Activated CD8-positive, alpha-beta T cell treated with anti-CD3 and anti-CD28 coated beads, Interleukin-2, amount 10 ng/mL, durations not matched to agents 7 days and 5 days (primary cell): Measurements from ENCODE around the gene TMEM175. TPM values are rescaled to one million over a fixed set of nuclear protein-coding genes. Genes with fewer than 3 reads are reported as not detected.
"Not testable (repeated sequence)": the region's sequence is repeated elsewhere in the genome, so short reads cannot be mapped to it uniquely, and the experiment has no call there.

Source experiments
- ATAC-seq: fragments of 150-1000 bp; cut with Tn5 transposase; one replicate; pipeline ENCODE4 v1.10.0; 2021; ENCODE audit warnings: moderate library complexity
- CTCF ChIA-PET: fragments of 350-600 bp; sonication (Branson Sonifier 250); formaldehyde crosslinking; loops from one replicate; lab custom pipeline; 2021; ENCODE audit warnings: antibody characterized with exemption; lab: Charles Lee
- POLR2A ChIA-PET: fragments of 350-600 bp; sonication (Branson Sonifier 250); formaldehyde crosslinking; loops from one replicate; lab custom pipeline; 2021; ENCODE audit warnings: antibody characterized with exemption; lab: Charles Lee
- DNase-seq: peaks from one replicate; pipeline ENCODE4 v3.0.0-alpha.2; 2020
- H3K27ac Mint-ChIP-seq: one replicate; pipeline ENCODE4 v1.8.0; 2021; ENCODE audit warnings: mild to moderate bottlenecking, mixed read lengths
- H3K27me3 Mint-ChIP-seq: one replicate; pipeline ENCODE4 v1.8.0; 2021; ENCODE audit warnings: low read depth, mixed read lengths
- H3K36me3 Mint-ChIP-seq: one replicate; pipeline ENCODE4 v1.8.0; 2021; ENCODE audit warnings: low read depth, mixed read lengths
- H3K4me1 Mint-ChIP-seq: one replicate; pipeline ENCODE4 v1.8.0; 2021; ENCODE audit warnings: low read depth, mixed read lengths
- H3K4me3 Mint-ChIP-seq: one replicate; pipeline ENCODE4 v1.8.0; 2021; ENCODE audit warnings: mild to moderate bottlenecking, mixed read lengths
- H3K9me3 Mint-ChIP-seq: one replicate; pipeline ENCODE4 v1.8.0; 2022; ENCODE audit warnings: mixed read lengths; ENCODE audit not compliant: insufficient read depth
- total RNA-seq, 2 experiments: library from RNA; stranded (reverse); gene quantifications; one replicate each; pipeline ENCODE4 v1.2.3, GENCODE V29; 2021

Gene TMEM175
- total RNA-seq, 2 experiments from 2014 or later, result 27.2 to 30.1 TPM

DNA sequence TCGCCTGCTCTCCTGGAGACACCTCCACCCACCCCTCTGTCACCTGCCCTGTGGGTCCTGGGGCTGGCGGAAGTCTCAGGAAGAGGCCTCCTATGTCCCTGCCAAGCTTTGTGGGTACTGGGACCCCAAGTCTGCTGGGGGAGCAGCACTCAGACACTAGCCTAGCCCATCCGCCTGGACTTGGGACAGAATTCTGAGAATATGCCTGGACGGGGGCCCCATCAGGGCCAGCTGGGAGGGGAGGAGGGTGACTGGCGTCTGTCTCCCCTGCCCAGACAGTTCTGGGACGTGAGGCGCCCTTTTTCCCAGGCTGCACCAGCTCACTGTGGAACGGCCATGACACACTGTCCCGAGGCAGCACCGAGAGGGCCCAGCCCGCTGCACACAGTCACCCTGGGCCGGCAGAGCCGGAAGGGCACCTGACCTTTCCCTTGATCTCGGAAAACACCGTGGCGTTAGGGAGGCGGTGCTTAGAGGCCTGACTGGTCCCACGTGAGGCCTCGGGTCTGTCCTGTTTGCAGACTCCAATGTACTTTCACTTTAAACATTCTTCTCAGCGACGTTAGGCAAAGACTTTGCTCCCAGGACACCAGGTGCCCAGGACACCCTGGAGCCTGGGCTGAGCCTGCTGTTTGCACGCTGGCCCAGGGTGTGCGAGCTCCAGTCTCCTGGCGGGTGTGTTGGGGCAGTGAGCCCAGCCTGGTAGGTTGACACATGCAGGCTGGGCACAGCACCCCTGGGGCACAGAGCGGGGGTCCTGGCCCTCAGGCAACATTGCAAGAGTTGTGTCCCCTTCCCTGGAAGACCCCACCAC is 60.2 kb downstream of the TMEM175 start:
- ATAC-seq (no peak), DNase-seq (no peak)
- Mint-ChIP-seq H3K4me3 (no peak overlapping the region), H3K27ac (no peak overlapping the region), H3K36me3 (no peaks in the 10 kb centered on the region), H3K9me3 (no peaks in the 10 kb centered on the region), H3K4me1 (peaks cover 7% of the 10 kb centered on the region), H3K27me3 (peaks cover 6% of the 10 kb centered on the region)
- POLR2A ChIA-PET, result no interaction called here
- CTCF ChIA-PET, result no interaction called here

DNA sequence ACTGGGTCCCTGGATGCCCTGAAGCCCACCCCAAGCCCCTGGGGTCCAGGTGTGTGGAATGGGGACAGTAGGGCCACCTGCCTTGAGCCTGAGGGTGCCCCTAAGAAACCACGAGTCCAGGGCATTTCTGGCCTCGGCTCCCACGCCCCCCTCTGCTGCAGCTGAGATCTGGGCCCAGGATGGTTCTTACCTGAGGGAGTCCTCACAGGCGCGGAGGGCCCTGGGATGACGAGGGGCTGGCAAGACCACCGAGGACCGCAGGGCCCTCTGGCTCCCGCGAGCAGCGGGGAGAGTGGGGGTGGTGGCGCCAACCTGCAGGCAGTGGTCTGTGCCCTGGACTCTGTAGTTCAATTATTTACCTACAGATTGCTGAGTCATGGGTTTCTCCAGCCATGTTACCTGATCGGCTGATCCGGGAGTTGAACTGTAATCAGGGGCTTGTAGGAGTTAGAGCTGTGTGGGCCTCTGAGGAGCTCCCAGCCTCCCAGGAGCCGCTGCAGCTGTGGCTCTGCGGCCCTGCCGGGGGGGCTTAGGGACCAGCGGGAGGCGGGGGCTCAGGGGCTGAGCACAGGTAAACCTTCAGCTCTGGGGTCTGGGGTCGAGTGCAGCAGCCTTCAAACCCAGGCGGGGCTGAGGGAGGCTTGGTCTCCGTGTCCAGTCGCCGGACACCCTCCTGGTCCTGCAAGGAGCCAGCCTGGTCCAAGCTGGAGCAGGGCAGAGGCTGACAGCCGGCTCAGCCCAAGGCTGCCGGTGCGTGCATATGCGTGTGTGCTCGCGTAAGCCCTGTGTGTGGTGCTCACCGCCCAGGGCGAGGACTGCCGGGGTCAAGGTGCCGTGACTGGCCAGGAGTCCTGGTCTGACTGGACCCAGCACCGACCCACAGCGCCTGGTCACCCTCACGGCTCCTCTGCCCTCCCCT is 61.1 kb downstream of the TMEM175 start, which contains the start of gene SLC26A1:
TSS of gene SLC26A1 (minus strand) at position 294 of the 919 bp plus-strand sequence. CDS start 1,701 bp downstream, outside the sequence.
- Mint-ChIP-seq H3K9me3 (no peaks in the 10 kb centered on the region), H3K36me3 (no peaks in the 10 kb centered on the region), H3K4me1 (no peaks in the 10 kb centered on the region), H3K4me3 (no peak within 1 kb of the TSS), H3K27ac (no peak within 1 kb of the TSS), H3K27me3 (peaks cover 10% of the 10 kb centered on the region)
- POLR2A ChIA-PET, result no interaction called here
- CTCF ChIA-PET, result no interaction called here
- no peak for ATAC-seq
- no peak for DNase-seq

DNA sequence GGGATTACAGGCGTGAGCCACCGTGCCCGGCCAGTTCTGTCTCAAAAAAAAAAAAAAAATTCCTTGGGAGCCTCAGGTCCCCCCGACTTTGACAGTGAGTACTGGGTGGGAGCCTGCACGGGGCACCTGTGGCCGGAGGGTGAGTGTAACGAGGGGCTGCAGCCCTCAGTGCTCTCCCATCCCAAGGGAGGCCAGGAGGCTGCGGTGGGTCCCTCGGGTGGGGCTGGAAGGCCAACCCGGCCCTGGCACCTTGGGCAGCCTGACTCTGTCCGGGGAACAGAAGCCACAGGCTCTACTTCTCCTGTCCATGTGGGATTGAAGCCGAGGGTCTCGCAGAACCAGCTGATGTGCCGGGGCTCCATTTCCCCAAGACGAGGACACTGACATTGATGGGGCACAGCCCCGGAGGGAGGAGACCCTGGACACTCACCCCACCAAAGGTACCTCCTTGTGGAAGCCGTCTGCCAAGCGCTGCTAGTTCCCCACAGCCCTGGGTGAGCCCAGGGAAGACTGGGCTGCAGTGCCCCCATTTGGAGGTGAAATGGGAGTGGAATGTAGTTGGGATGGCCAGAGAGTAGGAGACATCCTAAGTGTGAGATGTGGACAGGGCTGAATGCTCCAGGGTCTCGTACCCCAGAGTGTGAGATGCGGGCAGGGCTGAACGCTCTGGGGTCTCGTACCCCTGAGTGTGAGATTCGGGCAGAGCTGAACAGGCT is 63.2 kb downstream of the TMEM175 start:
- H3K4me3 Mint-ChIP-seq, result no peak overlapping the region
- no peak for ATAC-seq
- no peak overlapping the region for H3K27ac Mint-ChIP-seq
- H3K27me3 Mint-ChIP-seq, result peaks cover 19% of the 10 kb centered on the region
- no peaks in the 10 kb centered on the region for H3K9me3 Mint-ChIP-seq
- no peaks in the 10 kb centered on the region for H3K36me3 Mint-ChIP-seq
- H3K4me1 Mint-ChIP-seq, result no peaks in the 10 kb centered on the region
- DNase-seq, result no peak
- ChIA-PET POLR2A (no interaction called here), CTCF (no interaction called here)

DNA sequence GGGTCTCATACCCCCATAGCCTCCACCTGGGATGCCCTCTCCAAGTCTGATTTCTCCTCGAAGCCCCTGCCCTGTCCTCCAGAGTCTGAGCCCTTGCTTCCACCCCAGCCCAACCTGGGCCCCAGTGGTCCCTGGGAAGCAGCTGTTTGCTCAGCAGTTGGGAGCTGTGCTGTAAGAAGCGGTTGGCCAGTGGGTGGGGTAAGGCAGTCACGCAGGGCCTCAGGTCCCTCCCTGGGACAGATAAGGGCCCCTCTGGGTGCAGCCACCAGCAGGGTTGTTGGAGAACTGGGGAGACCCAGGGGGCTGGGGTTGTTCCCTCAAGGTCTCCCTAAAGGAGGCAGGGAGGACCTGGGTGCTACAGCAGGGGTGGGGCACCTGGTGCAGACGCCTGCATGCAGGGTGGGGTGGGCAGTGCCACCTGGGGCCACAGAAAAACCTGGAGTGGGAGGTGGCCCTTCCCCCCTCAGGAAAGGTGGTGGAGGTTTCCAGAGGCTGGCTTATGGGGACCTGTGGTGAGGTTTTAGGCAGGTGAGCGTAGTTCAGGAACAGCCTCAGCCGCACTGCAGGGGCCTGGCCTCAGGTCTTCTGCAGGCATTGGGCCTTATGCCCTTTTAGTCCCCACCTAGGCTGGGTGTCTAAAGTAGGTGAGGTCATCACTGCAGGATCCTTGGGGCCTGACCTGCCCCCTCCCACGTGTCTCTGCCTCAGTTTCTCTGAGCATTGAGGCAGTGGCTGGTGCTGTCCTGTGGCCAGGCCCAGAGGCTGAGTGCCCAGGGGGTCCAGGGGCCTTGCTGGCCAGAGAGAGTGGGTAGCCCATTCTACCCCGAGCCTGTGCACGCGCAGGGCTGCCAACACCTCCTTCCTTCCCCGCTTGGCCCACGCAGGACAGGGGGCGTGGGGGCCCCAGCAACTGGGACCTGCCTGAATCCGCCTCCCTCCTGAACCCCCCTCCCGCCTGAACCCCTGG is 64.1 kb downstream of the TMEM175 start:
- ChIA-PET POLR2A (no interaction called here), CTCF (no interaction called here)
- no peaks in the 10 kb centered on the region for H3K36me3 Mint-ChIP-seq
- H3K9me3 Mint-ChIP-seq, result no peaks in the 10 kb centered on the region
- ATAC-seq (no peak), DNase-seq (no peak)
- H3K27me3 Mint-ChIP-seq, result peaks cover 23% of the 10 kb centered on the region
- no peak overlapping the region for H3K4me3 Mint-ChIP-seq
- H3K4me1 Mint-ChIP-seq, result no peaks in the 10 kb centered on the region
- no peak overlapping the region for H3K27ac Mint-ChIP-seq

DNA sequence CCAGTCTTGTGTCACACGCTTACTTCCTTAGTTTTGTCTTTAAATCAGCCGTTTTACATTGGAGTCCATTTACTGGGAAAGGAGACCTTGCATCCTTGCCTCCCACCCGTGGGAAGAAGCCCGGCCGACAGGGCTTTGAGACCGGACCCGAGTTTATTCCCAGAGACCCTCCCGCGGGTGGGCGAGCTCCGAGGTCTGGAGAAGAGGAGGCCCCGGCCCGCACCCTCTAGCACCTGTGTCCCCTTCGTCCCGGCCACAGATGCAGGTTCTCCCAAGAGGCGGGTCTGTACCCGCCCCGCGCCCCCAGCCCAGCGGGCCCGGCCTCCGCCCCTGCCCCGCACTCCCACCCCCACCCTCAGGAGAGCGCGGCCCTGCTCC is 64.7 kb downstream of the TMEM175 start:
- Mint-ChIP-seq H3K36me3 (no peaks in the 10 kb centered on the region), H3K4me3 (no peak overlapping the region), H3K27ac (no peak overlapping the region), H3K4me1 (no peaks in the 10 kb centered on the region), H3K9me3 (no peaks in the 10 kb centered on the region), H3K27me3 (peaks cover 29% of the 10 kb centered on the region)
- CTCF ChIA-PET, result no interaction called here
- POLR2A ChIA-PET, result no interaction called here
- no peak for DNase-seq
- ATAC-seq, result no peak

DNA sequence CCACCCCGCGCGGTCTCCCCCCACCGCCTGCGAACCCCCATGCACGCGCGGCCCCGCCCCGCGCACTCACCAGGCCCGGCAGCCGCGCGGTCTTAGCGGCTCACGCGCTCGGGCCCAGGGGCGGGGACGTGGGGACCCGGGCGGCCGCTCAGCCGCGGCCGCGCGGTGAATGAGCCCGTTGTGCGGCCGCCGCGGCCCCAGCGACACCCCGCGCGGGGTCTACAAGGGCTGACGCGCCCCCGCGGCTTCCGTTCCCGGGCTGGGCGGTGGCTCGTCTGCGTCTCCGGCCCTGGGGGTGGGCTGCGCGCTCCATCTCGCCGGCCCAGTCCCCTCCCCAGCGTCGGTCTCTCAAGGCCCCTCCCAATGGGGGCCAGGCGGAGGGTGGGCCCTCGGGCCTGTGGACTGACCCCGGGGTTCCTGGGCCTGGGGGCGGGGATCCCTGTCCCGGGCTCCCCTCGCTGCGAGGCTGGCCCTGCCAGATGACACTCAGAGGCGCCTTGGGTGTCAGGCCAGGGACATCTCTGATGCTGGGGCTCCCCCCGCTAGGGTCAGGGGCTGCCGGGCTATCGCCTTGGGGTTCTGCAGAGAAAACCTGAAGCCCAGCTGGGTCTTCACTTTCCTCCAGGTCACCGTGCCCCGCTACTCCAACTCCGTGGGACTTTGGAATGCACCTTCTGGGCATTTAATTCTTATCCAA is 65.3 kb downstream of the TMEM175 start:
- CTCF ChIA-PET, result no interaction called here

DNA sequence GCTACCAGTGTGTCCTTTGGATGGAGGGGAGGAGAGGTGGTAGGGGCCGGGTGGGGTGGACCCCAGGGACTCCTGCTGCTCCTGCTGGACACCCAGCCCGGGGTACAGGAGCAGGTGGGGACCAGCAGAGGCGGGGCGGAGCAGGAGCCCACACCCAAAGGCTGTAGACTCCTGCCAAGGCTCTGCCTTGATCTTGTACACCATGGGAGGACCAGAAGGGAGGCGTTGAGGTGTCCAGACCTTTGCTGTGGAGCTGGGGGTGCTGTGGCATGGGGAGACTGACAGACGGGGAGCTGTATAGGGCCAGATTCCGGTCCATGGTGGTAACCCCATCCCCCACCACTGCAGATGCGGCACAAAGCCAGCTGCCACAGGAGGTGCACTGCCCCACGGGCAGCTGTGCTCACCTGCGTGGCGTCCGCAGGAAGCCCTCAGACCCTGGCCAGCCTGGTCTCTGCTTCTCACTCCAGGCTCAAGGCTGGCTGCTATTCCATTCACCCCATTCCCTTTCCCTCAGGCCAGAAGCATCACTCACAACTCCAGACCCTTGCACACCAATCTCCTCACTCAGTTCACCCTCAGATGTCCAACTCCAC is 65.9 kb downstream of the TMEM175 start:
- CTCF ChIA-PET, result interaction anchor here (1.2 kb wide), 1 partner anchor 11 kb away, joined by 3 read pairs; the partner anchor contains the start of gene IDUA
- no peaks in the 10 kb centered on the region for H3K36me3 Mint-ChIP-seq

More for the DNA sequence above, 65.3 kb downstream of the TMEM175 start:
- Mint-ChIP-seq H3K27ac (no peak overlapping the region), H3K9me3 (no peaks in the 10 kb centered on the region), H3K4me3 (no peak overlapping the region), H3K36me3 (no peaks in the 10 kb centered on the region), H3K4me1 (no peaks in the 10 kb centered on the region), H3K27me3 (peaks cover 31% of the 10 kb centered on the region)
- POLR2A ChIA-PET, result no interaction called here
- no peak for DNase-seq
- no peak for ATAC-seq

DNA sequence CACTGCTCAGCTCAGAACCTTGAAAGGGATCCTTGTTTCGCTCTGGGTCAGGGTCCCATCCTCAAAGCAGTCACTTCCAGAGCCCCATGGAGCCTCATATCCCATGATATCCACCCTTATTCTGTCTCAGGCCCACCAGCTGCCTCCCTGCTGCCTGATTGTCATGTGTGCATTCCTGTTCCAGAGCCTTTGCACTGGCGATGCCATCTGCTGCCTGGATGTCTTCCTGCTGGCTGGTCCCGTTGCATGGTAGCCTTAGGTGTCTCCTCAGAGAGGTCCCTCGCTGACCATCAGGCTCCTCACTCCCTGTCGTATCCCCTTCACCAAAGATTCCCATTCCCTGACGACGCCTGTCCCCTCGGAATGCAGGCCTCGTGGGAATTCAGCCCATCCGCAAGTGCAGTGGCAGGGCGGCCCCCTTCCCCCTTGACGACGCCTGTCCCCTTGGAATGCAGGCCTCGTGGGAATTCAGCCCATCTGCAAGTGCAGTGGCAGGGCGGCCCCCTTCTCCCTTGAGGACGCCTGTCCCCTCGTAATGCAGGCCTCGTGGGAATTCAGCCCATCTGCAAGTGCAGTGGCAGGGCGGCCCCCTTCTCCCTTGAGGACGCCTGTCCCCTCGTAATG is 67.1 kb downstream of the TMEM175 start:
- H3K4me1 Mint-ChIP-seq, POLR2A ChIA-PET, H3K36me3 Mint-ChIP-seq, DNase-seq, H3K9me3 Mint-ChIP-seq, ATAC-seq, H3K4me3 Mint-ChIP-seq, H3K27ac Mint-ChIP-seq: not testable (repeated sequence)
- CTCF ChIA-PET, result interaction anchor here (1.2 kb wide), 1 partner anchor 12 kb away, joined by 3 read pairs; the partner anchor contains the start of gene IDUA
- H3K27me3 Mint-ChIP-seq, result peaks cover 38% of the 10 kb centered on the region

More for the DNA sequence above, 65.9 kb downstream of the TMEM175 start:
- DNase-seq (no peak), ATAC-seq (no peak)
- H3K27me3 Mint-ChIP-seq, result peaks cover 31% of the 10 kb centered on the region
- POLR2A ChIA-PET, result no interaction called here
- no peaks in the 10 kb centered on the region for H3K4me1 Mint-ChIP-seq
- no peaks in the 10 kb centered on the region for H3K9me3 Mint-ChIP-seq
- no peak overlapping the region for H3K4me3 Mint-ChIP-seq
- no peak overlapping the region for H3K27ac Mint-ChIP-seq

DNA sequence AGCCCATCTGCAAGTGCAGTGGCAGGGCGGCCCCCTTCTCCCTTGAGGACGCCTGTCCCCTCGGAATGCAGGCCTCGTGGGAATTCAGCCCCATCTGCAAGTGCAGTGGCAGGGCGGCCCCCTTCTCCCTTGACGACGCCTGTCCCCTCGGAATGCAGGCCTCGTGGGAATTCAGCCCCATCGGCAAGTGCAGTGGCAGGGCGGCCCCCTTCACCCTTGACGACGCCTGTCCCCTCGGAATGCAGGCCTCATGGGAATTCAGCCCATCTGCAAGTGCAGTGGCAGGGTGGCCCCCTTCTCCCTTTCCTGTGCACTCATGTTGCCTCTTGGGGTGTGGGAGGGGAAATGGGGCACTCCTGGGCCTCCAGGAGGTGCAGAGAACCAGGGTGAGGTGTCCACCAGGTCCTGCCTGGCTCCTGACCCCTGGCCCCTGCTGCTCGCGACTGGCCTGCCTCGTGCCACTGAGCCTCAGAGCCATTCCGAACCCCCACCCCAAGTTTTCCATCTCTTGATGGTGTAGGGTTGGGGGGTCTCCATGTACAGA is 67.7 kb downstream of the TMEM175 start:
- DNase-seq (no peak), ATAC-seq (no peak)
- CTCF ChIA-PET, result no interaction called here
- Mint-ChIP-seq H3K27ac (no peak overlapping the region), H3K9me3 (no peaks in the 10 kb centered on the region), H3K4me1 (no peaks in the 10 kb centered on the region), H3K27me3 (peaks cover 41% of the 10 kb centered on the region), H3K4me3 (no peak overlapping the region), H3K36me3 (no peaks in the 10 kb centered on the region)
- POLR2A ChIA-PET, result no interaction called here
